Stimulated activated CD8-positive, alpha-beta memory T cell treated with anti-CD3 and anti-CD28 coated beads, Interleukin-2, amount 100 ng/mL, for 1 hour (primary cell): Measurements from ENCODE around the gene SSH2.
A peak's percentile ranks its signal among the peaks of the same experiment; 100 is the strongest.

Experiments used
- DNase-seq, 2 donors: peaks; one replicate each; pipeline ENCODE4 v3.0.0-alpha.2; 2020; ENCODE audit warnings: low read depth in 2 of 2

Gene SSH2

DNA sequence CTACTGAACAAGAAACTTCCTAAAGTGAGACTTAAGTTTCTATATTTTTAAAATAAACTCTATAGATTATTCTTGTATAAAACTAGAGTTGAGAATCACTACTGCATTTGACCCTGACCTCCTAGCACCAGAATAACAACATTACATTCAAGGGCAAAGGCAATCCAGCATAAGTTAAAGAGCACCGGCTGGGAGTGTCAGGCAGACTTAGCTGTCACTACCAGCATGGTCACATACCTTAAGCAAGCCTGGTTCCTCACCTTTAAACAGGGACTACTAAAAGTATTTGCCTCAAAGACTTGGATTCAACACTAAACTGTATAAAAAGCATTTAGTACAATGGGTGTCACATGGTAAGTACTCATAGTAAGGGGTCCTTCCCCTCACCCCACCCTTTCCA, 90.4 kb downstream of the SSH2 start:
- DNase-seq = no peak

GRCh38 chr17:29838961-29839360, 91.1 kb downstream of the SSH2 start:
- DNase-seq = no peak

DNA sequence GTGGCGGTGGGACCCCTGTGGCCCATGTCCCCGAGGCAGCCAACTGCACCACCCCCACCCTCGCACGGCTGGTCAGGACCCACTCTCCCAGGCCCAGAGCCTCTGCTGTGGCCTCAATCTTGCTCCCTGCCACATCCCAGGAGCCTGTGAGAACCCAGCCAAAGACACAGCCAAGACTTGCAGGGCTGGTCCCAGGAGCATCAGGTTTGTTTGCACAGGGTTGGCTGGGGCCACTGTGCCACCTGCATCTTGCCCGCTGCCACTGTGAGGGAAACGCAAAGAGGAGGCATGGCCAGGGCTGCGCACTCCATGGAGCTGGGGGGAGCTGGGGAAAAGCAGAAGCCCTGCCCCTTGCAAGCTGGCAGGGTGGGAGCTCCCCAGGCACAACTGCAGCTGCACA, 92.5 kb downstream of the SSH2 start:
- no peak for DNase-seq

GRCh38 chr17:29836643-29837042, 93.4 kb downstream of the SSH2 start:
- no peak for DNase-seq

DNA sequence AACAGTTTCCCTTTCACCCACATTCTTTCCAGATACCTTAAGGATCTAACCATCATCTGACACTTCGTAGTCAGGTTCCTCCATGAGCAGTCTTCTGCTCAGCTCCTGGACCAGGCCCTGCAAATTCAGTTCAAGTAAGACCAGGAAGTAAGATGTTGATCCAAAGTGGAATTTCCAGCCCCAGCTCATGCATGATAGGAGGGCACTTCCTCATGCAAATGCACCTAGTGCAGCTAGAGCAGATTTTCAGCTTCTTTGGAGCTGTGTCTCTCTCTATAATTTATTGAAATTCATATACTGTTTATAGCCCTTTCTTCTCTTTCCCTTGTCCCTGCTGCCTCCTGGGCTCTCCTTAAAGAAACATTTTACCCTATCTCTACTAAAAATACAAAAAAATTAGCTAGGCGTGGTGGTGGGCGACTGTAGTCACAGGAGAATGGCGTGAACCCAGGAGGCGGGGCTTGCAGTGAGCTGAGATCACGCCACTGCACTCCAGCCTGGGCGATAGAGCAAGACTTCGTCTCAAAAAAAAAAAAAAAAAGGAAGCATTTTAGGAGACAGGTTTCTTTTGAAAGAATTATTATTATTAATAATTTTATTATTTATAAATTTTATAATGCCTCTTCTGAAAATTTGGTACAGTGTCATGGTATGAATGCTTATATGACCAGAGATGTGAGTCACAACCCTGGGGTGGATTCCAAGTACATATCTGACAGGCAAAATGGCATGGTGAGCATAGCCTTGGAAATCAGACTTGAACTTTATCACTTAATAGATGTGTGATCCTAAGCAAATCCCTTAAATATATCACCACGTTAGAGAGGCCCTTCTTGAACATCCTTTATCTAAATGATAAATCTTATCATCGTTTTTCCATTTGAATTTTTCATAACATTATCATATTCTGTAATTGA, 94.3 kb downstream of the SSH2 start:
- DNase-seq = no peak

GRCh38 chr17:29833801-29834200, 96.2 kb downstream of the SSH2 start:
- DNase-seq = no peak

DNA sequence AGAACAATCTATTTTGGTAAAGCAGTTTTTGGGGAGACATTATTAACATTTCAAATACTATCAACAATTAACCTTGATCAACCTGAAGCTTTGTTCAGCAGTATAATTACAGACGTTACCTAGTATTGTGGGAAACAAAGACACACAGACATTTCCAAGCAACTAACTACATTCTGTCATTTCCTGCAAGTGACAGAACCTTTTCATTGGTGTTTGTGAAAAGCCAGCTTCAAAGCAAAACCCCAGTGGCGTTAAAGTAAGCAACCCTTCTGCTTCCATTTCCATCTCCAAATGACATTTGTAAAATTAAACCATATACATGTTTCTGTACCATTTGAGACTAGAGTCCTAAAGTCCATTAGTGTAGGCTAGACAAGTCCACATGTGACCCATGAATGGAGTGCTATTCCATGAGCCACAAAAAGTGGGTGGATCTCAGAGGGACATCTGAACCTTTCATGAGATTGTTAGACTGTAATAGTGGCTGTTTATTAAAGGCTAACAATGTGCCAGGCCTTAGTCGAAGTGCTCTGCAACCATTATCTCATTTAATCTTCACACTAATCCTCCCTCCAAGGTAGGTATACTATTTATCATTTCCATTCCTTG, 101.2 kb downstream of the SSH2 start:
- no peak for DNase-seq

DNA sequence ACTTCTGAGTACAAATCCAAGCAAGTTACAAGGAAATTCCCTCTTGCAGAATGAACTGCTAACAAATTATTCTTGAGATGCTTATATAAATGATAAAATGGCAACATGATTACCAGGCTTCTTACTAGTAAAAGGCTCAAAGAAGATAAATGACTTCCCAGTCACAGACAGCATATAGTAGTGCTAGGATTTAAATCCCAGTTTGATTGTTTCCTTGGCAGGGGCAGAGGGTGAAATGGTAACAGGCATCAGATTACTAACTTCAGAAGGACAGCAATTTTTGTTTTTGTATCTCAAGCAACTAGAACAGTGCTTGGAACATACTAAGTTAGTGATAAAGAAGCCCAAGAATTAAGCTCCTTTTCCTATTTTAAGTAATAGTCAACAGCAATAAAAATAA, 102.8 kb downstream of the SSH2 start:
- DNase-seq = no peak

DNA sequence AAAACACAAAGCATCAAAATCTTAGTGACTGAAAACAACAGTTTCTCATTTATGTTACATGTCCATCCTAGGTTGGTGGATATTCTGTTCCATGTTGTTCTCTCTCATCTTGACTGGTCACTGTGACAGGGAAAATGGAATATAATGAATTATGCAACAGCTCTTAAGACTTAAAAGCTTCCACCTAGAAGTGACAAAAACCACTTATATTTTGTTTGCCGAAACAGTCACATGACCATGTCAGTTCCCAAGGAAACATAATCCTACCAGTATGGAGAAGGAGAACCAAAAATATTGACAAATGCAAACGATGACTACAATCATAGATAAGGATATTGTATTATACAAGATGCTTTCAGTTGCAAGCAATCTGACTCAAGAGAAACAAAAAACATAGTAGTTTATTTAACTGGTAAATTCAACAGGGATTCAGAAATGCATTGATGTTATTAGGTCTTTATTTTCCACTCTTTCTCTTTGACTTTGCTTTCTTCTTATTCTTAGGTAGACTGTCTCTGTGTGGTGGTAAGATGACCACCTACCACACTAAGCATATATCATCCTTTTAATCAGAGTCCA, 103.8 kb downstream of the SSH2 start:
- DNase-seq = no peak

- DNase-seq = no peak
Measured at GRCh38 chr17:29825604-29826003, 104.4 kb downstream of the SSH2 start.

GRCh38 chr17:29821897-29822296, 108.1 kb downstream of the SSH2 start:
- no peak for DNase-seq

DNA sequence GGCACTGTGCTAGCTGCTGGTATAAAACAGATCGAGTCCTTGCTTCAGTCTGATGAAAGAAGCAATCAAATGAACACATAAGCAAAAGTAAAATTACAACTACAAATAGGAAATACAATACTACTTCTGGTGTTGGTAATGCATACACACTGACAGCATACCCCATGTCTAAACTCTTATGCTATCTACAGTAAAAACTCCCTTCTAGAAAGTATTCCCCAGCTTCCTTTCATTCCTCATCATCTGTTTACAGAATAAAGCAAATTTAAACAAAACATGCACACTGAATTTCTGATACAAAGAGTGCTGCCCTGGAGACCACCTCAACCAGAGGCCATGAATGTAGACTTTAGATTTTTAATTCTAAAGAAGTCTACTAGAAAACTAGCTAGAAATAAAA, 109.6 kb downstream of the SSH2 start:
- DNase-seq = no peak

GRCh38 chr17:29807520-29808361, 122.3 kb downstream of the SSH2 start:
- peak; percentile 48 to 50 for DNase-seq

GRCh38 chr17:29802246-29802645, 127.8 kb downstream of the SSH2 start:
- no peak for DNase-seq

- no peak for DNase-seq
Measured at GRCh38 chr17:29800457-29800856, 129.6 kb downstream of the SSH2 start.

GRCh38 chr17:29796652-29797051, 133.4 kb downstream of the SSH2 start:
- no peak for DNase-seq

DNA sequence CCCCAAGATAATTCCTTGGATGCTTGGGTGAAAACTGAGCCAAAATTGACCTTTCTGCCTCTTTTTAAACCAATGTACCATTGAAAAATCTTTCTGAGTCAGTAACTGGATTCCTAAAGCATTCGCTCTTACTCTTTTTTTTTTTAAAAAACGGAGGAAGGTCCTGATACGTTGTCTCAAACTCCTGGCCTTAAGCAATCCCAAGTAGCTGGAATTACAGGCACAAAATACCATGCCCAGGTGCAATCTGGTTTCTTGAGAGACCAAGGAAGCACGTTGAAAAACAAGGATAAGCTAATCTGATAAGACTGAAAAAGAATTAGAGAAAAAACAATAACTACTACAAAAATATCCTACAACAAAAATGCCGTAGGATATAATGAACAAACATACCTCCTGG, 136.5 kb downstream of the SSH2 start:
- DNase-seq = no peak

- no peak for DNase-seq
Measured at GRCh38 chr17:29791336-29792080, 138.5 kb downstream of the SSH2 start.

DNA sequence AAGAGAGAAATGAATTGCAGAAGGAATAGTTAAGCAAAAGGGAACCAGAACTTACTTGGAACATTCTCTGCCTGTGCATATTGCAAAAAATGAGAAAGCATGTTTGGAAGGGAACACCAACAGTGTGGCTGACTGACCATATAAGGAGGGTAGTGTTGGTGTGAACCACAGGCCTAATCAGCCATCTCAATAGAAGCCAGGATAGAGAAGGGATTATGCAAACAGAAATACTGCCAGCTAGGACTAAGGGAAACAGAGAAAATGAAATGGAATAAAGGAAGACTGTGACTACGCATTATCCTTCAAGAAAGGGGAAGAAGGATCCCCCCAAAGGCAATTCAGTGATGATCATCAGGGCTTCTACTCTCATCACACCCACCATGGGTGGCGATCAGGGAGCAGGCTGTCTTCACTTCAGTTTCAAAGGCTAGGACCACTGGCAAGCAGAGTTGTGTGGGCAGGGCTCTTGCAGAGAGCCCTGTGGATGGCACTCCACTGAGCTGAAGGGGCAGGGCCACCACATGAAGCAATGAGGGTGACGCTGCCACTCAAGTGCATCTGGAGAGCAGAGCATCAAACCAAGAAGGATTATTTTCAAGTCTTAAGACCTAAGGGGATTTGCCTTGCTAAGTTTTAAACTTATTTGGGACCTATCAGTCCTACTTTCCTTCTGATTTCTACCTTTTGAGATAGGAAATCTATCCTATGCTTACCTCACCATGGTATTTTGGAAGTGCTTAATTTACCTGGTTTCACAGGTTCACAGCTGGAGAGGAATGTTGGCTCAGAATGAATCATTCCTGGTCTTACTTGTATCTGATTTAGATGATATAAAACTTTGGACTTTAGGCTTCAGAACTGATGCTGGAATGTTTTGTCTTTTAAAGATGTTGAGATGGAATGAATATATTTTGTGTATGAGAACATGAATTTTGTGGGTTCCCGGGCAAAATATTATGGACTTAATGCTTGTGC, 140.5 kb downstream of the SSH2 start:
- no peak for DNase-seq

DNA sequence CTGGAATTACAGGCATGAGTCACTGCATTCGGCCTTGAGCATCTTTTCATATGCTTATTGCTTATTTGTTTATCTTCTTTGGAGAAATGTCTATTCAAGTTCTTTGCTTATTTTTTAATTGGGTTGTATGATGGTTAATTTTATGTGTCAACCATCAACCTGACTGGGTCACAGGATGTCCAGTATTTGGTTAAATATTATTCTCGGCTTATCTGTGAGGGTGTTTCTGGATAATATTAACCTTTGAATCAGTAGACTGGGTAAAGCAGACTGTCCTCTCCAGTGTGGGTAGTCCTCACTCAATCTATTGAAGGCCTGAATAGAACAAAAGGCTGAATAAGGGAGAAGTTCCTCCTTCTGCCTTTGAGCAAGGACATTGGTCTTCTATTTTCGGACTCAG, 142.0 kb downstream of the SSH2 start:
- DNase-seq = no peak
